Activated T-cell treated with anti-CD3 and anti-CD28 coated beads, Interleukin-2, amount 50 U/mL, for 24 hours (primary cell): ENCODE measurements around the gene KIF26B.

Experiments
- DNase-seq: peaks from one replicate; pipeline ENCODE4 v3.0.0-alpha.2; 2020
- H3K27ac Mint-ChIP-seq: 2 replicates; pipeline ENCODE4 v1.8.0; 2020; ENCODE audit warnings: mild to moderate bottlenecking, mixed read lengths
- H3K27me3 Mint-ChIP-seq: 2 replicates; pipeline ENCODE4 v1.8.0; 2020; ENCODE audit warnings: mixed read lengths
- H3K36me3 Mint-ChIP-seq: 2 replicates; pipeline ENCODE4 v1.8.0; 2020; ENCODE audit warnings: low read depth, mixed read lengths
- H3K4me1 Mint-ChIP-seq: 2 replicates; pipeline ENCODE4 v1.8.0; 2020; ENCODE audit warnings: low read depth, mixed read lengths
- H3K4me3 Mint-ChIP-seq: 2 replicates; pipeline ENCODE4 v1.8.0; 2020; ENCODE audit warnings: mild to moderate bottlenecking, moderate library complexity, mixed read lengths
- H3K9me3 Mint-ChIP-seq: 2 replicates; pipeline ENCODE4 v1.8.0; 2020; ENCODE audit warnings: mixed read lengths

Gene KIF26B

DNA sequence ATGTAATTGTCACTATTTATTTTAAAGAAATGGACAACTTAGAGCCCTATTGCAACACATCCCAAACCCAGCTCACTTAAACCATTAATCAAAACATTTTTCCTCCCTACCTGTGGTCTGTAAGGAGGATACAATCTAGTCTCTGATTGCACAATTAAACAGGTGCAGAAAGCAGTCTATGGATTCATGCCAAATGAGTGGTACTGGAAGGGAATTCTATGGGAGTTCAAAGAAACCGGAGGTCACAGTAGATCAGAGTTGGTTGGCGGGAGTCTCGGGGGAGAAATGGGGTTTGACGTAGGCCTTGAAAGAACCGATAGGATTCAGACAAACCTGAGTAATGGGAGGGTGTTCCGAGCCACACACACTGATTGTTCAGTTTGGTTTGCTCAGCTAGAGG lies 314.9 kb downstream of the KIF26B start:
- no peak for DNase-seq
- Mint-ChIP-seq H3K36me3 (no peaks in the 10 kb centered on the region), H3K27me3 (no peaks in the 10 kb centered on the region), H3K9me3 (no peaks in the 10 kb centered on the region), H3K4me3 (no peak overlapping the region), H3K27ac (no peak overlapping the region), H3K4me1 (no peaks in the 10 kb centered on the region)

DNA sequence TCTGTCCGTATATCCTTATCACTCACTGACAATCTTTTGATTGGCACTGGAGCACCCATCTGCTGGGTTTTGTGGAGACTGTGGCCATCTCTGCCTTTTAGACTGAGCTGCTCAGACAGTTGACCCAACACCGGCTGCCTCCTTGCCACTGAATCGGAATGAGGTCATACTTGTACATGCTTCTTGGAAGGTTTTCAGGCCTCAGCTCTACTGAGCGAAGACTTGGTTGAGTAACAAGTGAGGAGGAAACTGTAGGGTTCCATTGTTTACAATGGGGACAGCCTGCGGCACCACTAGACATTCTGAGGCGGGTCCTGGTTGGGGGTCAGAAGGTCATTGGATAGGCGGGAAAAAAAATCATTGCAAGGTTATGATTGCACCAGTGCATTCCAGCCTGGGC lies 320.3 kb downstream of the KIF26B start:
- Mint-ChIP-seq H3K27me3 (no peaks in the 10 kb centered on the region), H3K9me3 (no peaks in the 10 kb centered on the region), H3K4me1 (no peaks in the 10 kb centered on the region), H3K4me3 (no peak overlapping the region), H3K27ac (no peak overlapping the region), H3K36me3 (no peaks in the 10 kb centered on the region)
- no peak for DNase-seq

DNA sequence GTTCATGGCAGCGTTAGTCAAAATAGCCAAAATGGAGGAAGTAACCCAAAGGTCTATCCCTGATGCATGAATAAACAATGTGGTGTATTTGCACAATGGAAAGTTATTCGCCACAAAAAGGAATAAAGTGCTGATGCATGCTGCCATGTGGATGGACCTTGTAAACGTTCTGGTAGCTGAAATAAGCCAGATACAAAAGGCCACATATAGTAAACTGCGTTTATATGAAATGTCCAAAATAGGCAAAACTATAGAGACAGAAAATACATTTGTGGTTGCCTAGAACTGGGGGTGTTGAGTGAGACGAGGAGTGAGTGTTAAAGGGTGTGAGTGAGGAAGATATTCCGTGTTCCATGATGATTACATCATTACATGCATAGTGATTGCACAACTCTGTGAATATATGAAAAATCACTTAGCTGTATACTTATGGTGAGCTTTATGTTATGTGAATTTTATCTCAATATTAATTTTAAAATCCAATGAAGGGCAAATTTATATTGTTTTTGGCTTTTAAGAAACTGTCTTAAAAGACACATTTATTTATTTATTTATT lies 321.3 kb downstream of the KIF26B start:
- Mint-ChIP-seq H3K4me1 (no peaks in the 10 kb centered on the region), H3K36me3 (no peaks in the 10 kb centered on the region), H3K27ac (no peak overlapping the region), H3K27me3 (no peaks in the 10 kb centered on the region), H3K9me3 (no peaks in the 10 kb centered on the region), H3K4me3 (no peak overlapping the region)
- no peak for DNase-seq

GRCh38 chr1:245477941-245478340 lies 323.2 kb downstream of the KIF26B start:
- Mint-ChIP-seq H3K27me3 (no peaks in the 10 kb centered on the region), H3K36me3 (no peaks in the 10 kb centered on the region), H3K4me1 (no peaks in the 10 kb centered on the region), H3K9me3 (no peaks in the 10 kb centered on the region), H3K27ac (no peak overlapping the region), H3K4me3 (no peak overlapping the region)
- DNase-seq: no peak

DNA sequence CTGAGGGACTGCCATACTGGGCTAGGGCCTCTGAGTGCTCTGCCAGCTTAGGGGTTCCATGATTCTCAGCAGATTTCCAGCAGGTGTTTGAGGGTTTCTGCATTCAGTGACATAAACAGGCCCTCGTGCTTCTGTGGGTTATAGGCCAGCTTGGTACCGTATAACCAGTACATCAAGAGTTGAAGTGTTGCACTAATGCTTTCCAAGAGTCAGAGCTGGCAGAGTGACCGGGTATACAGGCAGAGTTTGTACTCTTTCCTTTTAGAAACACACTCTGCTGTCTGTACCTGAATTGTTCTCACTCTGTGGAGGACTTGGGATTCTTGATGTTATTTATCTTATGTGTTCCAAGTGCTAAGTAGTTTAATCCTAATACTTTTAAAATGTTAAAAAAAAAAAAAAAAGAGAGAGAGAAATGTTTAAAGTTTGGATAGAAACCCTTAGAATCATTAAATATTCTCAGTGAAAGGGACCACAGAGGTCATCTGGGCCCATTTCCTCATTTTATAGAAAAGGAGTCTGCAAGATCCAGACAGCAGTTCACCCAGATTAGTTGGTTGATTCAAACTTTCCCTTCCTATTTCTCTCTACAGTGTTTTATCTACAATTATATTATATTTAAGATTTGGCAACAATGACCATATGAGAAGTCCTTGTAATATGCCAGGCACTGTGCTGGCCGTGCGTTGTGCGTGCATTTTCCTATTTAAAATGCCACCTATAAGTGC lies 325.8 kb downstream of the KIF26B start:
- H3K36me3 Mint-ChIP-seq: no peaks in the 10 kb centered on the region
- H3K9me3 Mint-ChIP-seq: no peaks in the 10 kb centered on the region
- no peak for DNase-seq
- no peak overlapping the region for H3K27ac Mint-ChIP-seq
- H3K27me3 Mint-ChIP-seq: no peaks in the 10 kb centered on the region
- H3K4me1 Mint-ChIP-seq: no peaks in the 10 kb centered on the region
- no peak overlapping the region for H3K4me3 Mint-ChIP-seq

- H3K36me3 Mint-ChIP-seq: no peaks in the 10 kb centered on the region
- DNase-seq: no peak
- no peaks in the 10 kb centered on the region for H3K4me1 Mint-ChIP-seq
- no peaks in the 10 kb centered on the region for H3K27me3 Mint-ChIP-seq
- no peak overlapping the region for H3K4me3 Mint-ChIP-seq
- H3K9me3 Mint-ChIP-seq: no peaks in the 10 kb centered on the region
- no peak overlapping the region for H3K27ac Mint-ChIP-seq
Measured at GRCh38 chr1:245481261-245481660, 326.5 kb downstream of the KIF26B start.

DNA sequence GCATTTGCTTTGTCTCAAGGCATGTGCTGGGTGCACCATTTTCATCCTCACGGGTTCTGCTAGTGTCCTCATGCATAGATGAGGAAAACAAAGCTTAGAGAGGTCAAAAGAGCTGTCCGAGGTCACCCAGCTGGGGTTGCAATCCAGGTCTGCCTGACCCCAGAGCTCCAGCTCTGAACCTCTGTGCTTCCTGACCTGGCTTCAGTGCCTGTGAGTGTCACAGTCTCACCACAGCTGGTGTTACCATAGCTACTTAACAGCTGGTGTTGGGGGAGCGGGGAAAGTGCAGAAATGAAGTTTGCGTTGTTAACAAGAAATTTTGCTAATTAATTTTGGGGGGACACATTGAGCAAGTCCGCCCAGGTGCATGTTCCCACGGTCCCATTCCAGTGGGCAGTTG lies 328.5 kb downstream of the KIF26B start:
- Mint-ChIP-seq H3K27me3 (no peaks in the 10 kb centered on the region), H3K9me3 (no peaks in the 10 kb centered on the region), H3K4me3 (no peak overlapping the region), H3K4me1 (no peaks in the 10 kb centered on the region), H3K27ac (no peak overlapping the region), H3K36me3 (no peaks in the 10 kb centered on the region)
- no peak for DNase-seq

- H3K9me3 Mint-ChIP-seq: no peaks in the 10 kb centered on the region
- no peaks in the 10 kb centered on the region for H3K36me3 Mint-ChIP-seq
- no peak for DNase-seq
- H3K4me3 Mint-ChIP-seq: no peak overlapping the region
- H3K4me1 Mint-ChIP-seq: no peaks in the 10 kb centered on the region
- no peaks in the 10 kb centered on the region for H3K27me3 Mint-ChIP-seq
- no peak overlapping the region for H3K27ac Mint-ChIP-seq
Measured at GRCh38 chr1:245484176-245484575, 329.4 kb downstream of the KIF26B start.

DNA sequence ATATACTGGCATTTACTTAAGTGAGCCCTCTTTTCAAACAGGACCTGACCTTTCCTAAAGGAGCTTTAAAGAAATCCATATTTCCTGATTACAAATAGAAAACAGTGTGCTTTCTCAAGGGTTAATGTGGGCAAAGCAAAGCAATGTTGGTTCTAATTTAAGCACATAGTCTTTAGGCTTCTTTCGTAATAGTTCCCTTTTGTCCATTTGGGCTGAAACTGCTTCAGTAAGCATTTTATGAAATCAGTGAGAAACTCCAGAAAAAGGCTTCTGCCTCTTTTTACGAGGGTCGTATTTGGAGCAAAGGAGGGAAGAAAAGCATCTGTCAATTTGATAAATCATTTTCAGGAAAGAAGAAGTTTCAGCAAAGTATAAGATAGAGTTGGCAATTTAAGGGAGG lies 331.2 kb downstream of the KIF26B start:
- Mint-ChIP-seq H3K27me3 (no peaks in the 10 kb centered on the region), H3K9me3 (no peaks in the 10 kb centered on the region), H3K4me1 (no peaks in the 10 kb centered on the region), H3K27ac (no peak overlapping the region), H3K4me3 (no peak overlapping the region), H3K36me3 (no peaks in the 10 kb centered on the region)
- DNase-seq: no peak

- no peaks in the 10 kb centered on the region for H3K27me3 Mint-ChIP-seq
- no peak for DNase-seq
- no peak overlapping the region for H3K27ac Mint-ChIP-seq
- H3K9me3 Mint-ChIP-seq: no peaks in the 10 kb centered on the region
- H3K36me3 Mint-ChIP-seq: no peaks in the 10 kb centered on the region
- no peaks in the 10 kb centered on the region for H3K4me1 Mint-ChIP-seq
- H3K4me3 Mint-ChIP-seq: no peak overlapping the region
Measured at GRCh38 chr1:245486775-245487470, 332.1 kb downstream of the KIF26B start.

GRCh38 chr1:245488346-245489129 lies 333.8 kb downstream of the KIF26B start:
- H3K4me1 Mint-ChIP-seq: no peaks in the 10 kb centered on the region
- no peak for DNase-seq

GRCh38 chr1:245489838-245490237 lies 335.1 kb downstream of the KIF26B start:
- H3K4me1 Mint-ChIP-seq: no peaks in the 10 kb centered on the region
- DNase-seq: no peak
- no peaks in the 10 kb centered on the region for H3K9me3 Mint-ChIP-seq
- peaks cover 4% of the 10 kb centered on the region for H3K27me3 Mint-ChIP-seq
- H3K36me3 Mint-ChIP-seq: no peaks in the 10 kb centered on the region
- H3K27ac Mint-ChIP-seq: no peak overlapping the region
- no peak overlapping the region for H3K4me3 Mint-ChIP-seq

More at GRCh38 chr1:245488346-245489129, 333.8 kb downstream of the KIF26B start:
- Mint-ChIP-seq H3K36me3 (no peaks in the 10 kb centered on the region), H3K27ac (no peak overlapping the region), H3K4me3 (no peak overlapping the region), H3K27me3 (peaks cover 2% of the 10 kb centered on the region), H3K9me3 (no peaks in the 10 kb centered on the region)

GRCh38 chr1:245493029-245493428 lies 338.2 kb downstream of the KIF26B start:
- DNase-seq: no peak
- Mint-ChIP-seq H3K4me1 (no peaks in the 10 kb centered on the region), H3K4me3 (no peak overlapping the region), H3K27ac (no peak overlapping the region), H3K9me3 (no peaks in the 10 kb centered on the region), H3K27me3 (peaks cover 4% of the 10 kb centered on the region), H3K36me3 (no peaks in the 10 kb centered on the region)

DNA sequence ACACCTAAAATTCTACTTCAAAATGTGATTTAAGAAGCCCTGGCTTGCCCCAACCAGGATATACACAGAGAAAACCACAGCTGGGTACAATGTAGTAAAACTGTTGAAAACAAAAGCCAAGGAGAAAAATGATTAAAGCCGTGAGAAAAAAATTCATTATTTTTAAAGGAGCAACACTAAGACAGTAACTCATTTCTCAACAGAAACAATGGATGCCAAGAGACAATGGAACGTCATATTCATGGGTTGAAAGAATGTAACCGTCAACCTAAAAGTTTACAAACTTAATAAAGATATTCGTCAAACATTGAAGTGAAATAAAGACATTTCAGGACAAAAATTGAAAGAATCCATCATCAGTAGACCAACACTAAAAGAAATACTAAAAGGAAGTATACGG lies 340.9 kb downstream of the KIF26B start:
- Mint-ChIP-seq H3K36me3 (no peaks in the 10 kb centered on the region), H3K27ac (no peak overlapping the region), H3K4me3 (no peak overlapping the region), H3K27me3 (peaks cover 4% of the 10 kb centered on the region), H3K4me1 (no peaks in the 10 kb centered on the region), H3K9me3 (no peaks in the 10 kb centered on the region)
- no peak for DNase-seq

DNA sequence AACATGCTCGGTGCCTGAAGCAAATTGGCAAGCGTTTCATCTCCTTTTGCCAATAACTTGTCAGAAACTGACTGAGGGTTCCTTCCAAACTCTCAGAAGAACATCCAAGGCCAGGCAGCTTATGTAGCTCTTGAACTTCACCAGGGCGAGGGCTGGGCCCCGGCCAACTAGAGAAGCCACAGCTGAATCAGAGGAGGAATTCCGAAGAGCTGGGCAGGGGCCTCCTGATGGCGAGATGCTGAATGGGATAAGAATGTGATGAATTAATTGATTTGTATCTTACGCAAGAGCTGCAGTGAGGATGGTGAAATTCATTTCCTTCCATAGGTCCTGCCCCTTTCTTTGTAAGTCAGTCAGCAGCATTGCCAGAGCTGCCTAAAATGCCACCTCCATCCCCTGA lies 345.8 kb downstream of the KIF26B start:
- Mint-ChIP-seq H3K4me1 (no peaks in the 10 kb centered on the region), H3K9me3 (no peaks in the 10 kb centered on the region), H3K27ac (no peak overlapping the region), H3K36me3 (no peaks in the 10 kb centered on the region), H3K4me3 (no peak overlapping the region), H3K27me3 (no peaks in the 10 kb centered on the region)
- no peak for DNase-seq
